Ascending aorta (tissue), 2 donors: ENCODE measurements around the gene MVB12B. TPM values are rescaled to one million over a fixed set of nuclear protein-coding genes. Genes with fewer than 3 reads are reported as not detected.

ENCODE experiments used
- DNase-seq, 2 donors: peaks; one replicate each; pipeline ENCODE4 v3.0.0-alpha.2; 2019; ENCODE audit warnings: low spot score in 2 of 2
- H3K27ac ChIP-seq, 2 donors: fragments of 200-600 bp; sonication (generic); one replicate each; pipeline ENCODE4 v1.5.1; 2016 to 2017; ENCODE audit warnings: mild to moderate bottlenecking in 1 of 2
- H3K27me3 ChIP-seq: fragments of 200-600 bp; sonication (generic); one replicate; pipeline ENCODE4 v1.5.1; 2017
- H3K36me3 ChIP-seq, 2 donors: fragments of 200-600 bp; sonication (generic); one replicate each; pipeline ENCODE4 v1.5.1; 2016
- H3K4me1 ChIP-seq, 2 donors: fragments of 200-600 bp; sonication (generic); one replicate each; pipeline ENCODE4 v1.5.1; 2016 to 2017; ENCODE audit warnings: mild to moderate bottlenecking in 1 of 2
- H3K4me3 ChIP-seq, 2 donors: fragments of 200-600 bp; sonication (generic); one replicate each; pipeline ENCODE4 v1.5.1; 2016 to 2017; ENCODE audit warnings: mild to moderate bottlenecking in 1 of 2
- H3K9me3 ChIP-seq, 2 donors: fragments of 200-600 bp; sonication (generic); one replicate each; pipeline ENCODE4 v1.5.1; 2016
- intact Hi-C: fragments of 100-400 bp; cut with DNase I; formaldehyde crosslinking; loops from one replicate; pipeline ENCODE4 v1.15.1; 2023
- total RNA-seq: library from RNA; depleted of rRNA; stranded (reverse); fragments of >200 nt; gene quantifications from one replicate; pipeline ENCODE4 v1.1.0, GENCODE V29; 2016
- TF ChIP-seq, protein P1 (sequence below), 3 experiments: fragments of 200-600 bp in 2 of 3; fragments of 450-650 bp in 1 of 3; sonication (generic) in 2 of 3; IDR thresholded peaks; one replicate each; pipeline ENCODE4 v1.5.1; 2016 to 2019; ENCODE audit warnings: antibody characterized with exemption in 3 of 3, mild to moderate bottlenecking in 1 of 3, moderate library complexity in 1 of 3

MVB12B gene
- total RNA-seq, 1 donor from 2014 or later: 9.4 TPM

DNA sequence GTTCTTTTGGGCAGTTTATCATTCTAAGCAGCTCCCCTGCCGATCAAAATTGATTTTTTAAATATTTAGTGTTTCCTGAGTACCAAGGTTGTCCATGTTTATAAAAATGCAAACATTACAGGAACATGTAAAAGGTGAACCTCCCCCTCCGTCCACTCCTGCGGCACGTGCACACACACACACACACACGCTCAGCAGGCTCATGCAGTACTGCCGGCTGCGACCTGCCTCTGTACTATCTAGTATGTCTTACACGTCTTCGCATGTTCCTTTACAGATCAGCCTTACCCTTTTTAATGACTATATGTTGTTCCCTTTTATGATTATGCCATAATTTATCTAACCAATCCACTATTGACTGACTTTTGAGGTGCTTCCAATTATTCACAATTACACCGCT is 165.3 kb downstream of the MVB12B start:
- TF ChIP-seq, protein P1, sequence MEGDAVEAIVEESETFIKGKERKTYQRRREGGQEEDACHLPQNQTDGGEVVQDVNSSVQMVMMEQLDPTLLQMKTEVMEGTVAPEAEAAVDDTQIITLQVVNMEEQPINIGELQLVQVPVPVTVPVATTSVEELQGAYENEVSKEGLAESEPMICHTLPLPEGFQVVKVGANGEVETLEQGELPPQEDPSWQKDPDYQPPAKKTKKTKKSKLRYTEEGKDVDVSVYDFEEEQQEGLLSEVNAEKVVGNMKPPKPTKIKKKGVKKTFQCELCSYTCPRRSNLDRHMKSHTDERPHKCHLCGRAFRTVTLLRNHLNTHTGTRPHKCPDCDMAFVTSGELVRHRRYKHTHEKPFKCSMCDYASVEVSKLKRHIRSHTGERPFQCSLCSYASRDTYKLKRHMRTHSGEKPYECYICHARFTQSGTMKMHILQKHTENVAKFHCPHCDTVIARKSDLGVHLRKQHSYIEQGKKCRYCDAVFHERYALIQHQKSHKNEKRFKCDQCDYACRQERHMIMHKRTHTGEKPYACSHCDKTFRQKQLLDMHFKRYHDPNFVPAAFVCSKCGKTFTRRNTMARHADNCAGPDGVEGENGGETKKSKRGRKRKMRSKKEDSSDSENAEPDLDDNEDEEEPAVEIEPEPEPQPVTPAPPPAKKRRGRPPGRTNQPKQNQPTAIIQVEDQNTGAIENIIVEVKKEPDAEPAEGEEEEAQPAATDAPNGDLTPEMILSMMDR (IDR thresholded peaks at IDR 0.05): no peak
- Histone ChIP-seq H3K27ac (no peak overlapping the region), H3K36me3 (peaks cover 0 to 3% of the 10 kb centered on the region in 2 donors), H3K27me3 (no peaks in the 10 kb centered on the region), H3K9me3 (no peaks in the 10 kb centered on the region), H3K4me3 (no peak overlapping the region), H3K4me1 (no peaks in the 10 kb centered on the region)
- DNase-seq: no peak
- intact Hi-C loops: loop anchor here (10.0 kb wide), 2 partner anchors 167 to 1087 kb away; partner anchors contain the start of gene MVB12B

DNA sequence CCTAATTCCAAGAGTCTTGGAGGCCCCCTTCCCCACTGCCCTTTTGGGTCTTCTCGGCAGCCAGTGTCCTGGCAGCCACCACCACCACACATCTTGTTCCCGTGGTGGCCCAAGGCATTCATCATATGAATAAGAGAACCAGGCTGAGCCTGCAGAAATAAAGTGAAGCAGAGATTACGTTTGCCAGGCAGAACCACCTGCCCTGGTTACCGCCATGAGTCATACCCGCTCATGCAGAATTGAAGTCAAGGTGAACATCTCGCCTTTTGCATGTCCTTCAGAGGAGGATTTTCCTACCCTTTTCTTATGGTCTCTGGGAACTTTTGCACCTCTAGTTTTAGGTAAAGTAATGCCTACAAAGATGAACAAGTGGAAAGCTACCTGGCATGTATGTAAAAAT is 167.6 kb downstream of the MVB12B start:
- H3K27me3 ChIP-seq: no peaks in the 10 kb centered on the region
- DNase-seq: no peak
- H3K4me1 ChIP-seq: peaks cover 0 to 3% of the 10 kb centered on the region in 2 donors
- H3K4me3 ChIP-seq: no peak overlapping the region
- intact Hi-C loops: loop anchor here (10.0 kb wide), 2 partner anchors 169 to 1089 kb away; partner anchors contain the start of gene MVB12B
- H3K27ac ChIP-seq: no peak overlapping the region
- TF ChIP-seq, protein P1 (IDR thresholded peaks at IDR 0.05): no peak
- no peaks in the 10 kb centered on the region for H3K9me3 ChIP-seq
- H3K36me3 ChIP-seq: peaks cover 0 to 3% of the 10 kb centered on the region in 2 donors

DNA sequence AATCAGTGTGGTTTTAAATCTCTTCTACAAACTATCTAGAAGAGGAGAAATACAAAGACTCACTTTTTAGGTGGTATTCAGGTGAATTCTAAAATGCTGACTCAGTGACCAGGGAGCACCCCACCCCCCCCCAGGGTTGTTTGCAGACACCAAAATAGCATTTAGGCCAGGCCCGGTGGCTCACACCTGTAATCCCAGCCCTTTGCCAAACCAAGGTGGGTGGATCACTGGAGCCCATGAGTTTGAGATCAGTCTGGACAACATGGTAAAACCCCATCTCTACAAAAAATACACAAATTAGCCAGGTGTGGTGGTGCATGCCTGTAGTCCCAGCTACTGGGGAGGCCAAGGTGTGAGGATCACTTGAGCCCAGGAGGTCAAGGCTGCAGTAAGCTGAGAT is 168.1 kb downstream of the MVB12B start:
- Histone ChIP-seq H3K9me3 (no peaks in the 10 kb centered on the region), H3K36me3 (peaks cover 0 to 3% of the 10 kb centered on the region in 2 donors), H3K4me3 (no peak overlapping the region), H3K27ac (no peak overlapping the region), H3K27me3 (no peaks in the 10 kb centered on the region), H3K4me1 (peaks cover 0 to 3% of the 10 kb centered on the region in 2 donors)
- intact Hi-C loops: loop anchor here (10.0 kb wide), 2 partner anchors 170 to 1090 kb away; partner anchors contain the start of gene MVB12B
- no peak for DNase-seq
- TF ChIP-seq, protein P1 (IDR thresholded peaks at IDR 0.05): no peak

DNA sequence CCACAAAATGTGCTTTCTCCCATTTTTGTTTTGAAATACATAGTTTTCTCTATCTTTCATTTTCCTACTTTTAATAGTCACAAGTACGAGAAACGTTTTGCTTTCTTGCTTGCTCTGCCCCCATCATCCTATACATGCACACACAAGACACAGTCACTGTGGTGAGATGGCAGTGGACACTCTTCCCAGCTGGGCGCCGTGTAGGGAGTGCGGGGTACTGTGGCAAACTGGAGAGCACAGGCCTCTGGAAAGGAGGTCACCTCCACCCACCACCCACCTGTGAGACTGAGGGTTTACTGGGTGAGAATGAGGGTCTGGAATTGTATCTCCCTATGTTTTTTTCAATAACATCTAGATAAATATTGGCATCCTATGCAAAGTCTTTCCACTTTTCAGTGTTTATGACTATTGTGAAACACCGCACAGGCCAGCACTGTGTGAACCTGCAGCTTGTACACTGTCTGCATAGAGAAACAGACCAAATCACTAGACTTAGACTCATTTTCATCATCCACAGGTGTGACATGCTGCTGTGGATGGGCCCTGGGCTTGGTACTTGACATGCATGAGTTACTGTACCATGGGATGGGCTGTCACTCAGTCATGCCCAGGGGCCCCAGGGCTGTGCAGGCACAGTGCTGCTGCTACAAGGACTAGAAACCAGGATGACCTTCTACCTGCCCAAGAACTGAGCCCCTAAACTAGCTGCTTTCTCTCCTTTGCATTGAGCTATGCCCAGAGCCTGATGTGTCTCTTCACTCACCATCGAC is 169.0 kb downstream of the MVB12B start:
- DNase-seq: no peak
- H3K36me3 ChIP-seq: peaks cover 0 to 3% of the 10 kb centered on the region in 2 donors
- intact Hi-C loops: loop anchor here (10.0 kb wide), 2 partner anchors 171 to 1091 kb away; partner anchors contain the start of gene MVB12B

DNA sequence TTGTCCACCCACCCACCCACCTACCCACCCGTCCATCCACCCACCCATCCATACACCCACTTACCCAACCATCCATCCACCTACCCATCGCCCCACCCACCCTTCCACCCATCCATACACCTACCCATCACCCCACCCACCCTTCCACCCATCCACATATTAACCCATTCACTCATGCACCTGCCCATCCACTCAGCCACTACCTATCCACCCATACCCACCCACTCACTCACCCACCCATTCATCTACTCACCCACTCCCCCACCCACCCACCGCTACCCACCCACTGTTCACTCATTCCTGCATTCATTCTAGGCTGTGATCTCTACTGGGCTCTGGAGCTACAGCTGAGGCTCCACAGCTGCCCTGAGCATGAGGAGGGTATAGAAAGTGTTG is 169.6 kb downstream of the MVB12B start:
- Histone ChIP-seq H3K4me1 (peaks cover 4 to 12% of the 10 kb centered on the region in 2 donors), H3K27ac (no peak overlapping the region), H3K4me3 (no peak overlapping the region), H3K27me3 (no peaks in the 10 kb centered on the region), H3K9me3 (no peaks in the 10 kb centered on the region), H3K36me3 (peaks cover 0 to 3% of the 10 kb centered on the region in 2 donors)
- DNase-seq: no peak
- intact Hi-C loops: loop anchor here (10.0 kb wide), 2 partner anchors 171 to 1091 kb away; partner anchors contain the start of gene MVB12B
- TF ChIP-seq, protein P1 (IDR thresholded peaks at IDR 0.05): no peak

More for the DNA sequence above, 169.0 kb downstream of the MVB12B start:
- TF ChIP-seq, protein P1 (IDR thresholded peaks at IDR 0.05): no peak
- Histone ChIP-seq H3K9me3 (no peaks in the 10 kb centered on the region), H3K27ac (no peak overlapping the region), H3K27me3 (no peaks in the 10 kb centered on the region), H3K4me1 (peaks cover 2 to 10% of the 10 kb centered on the region in 2 donors), H3K4me3 (no peak overlapping the region)
